ENCODE measurements around the gene SLC16A13. TPM values are rescaled to one million over a fixed set of nuclear protein-coding genes. Genes with fewer than 3 reads are reported as not detected.

Gene SLC16A13
- total and polyA plus RNA-seq, 2 of the 4 experiments (the other 2 are of a cell fraction) = 0.18 to 2.3 TPM

DNA sequence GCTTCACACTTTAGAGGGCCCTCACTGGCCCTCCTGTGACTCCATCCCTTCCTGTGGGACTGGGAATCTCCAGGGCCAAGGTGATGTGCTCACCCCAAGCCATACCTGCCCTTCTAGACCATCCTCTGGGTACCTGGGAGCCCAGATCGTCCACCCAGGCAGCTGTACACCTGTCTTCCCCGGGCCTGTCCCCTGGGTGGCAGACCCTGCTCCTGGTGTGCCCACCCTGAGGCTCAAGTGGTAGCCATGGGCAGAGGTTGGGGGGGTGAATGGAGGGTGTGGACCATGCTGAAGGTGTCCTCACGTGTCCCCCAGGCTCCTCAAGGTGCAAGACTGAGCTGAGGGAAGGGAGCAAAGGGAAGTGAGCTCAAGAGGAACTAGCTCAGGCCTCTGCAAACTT, 34.9 kb downstream of the SLC16A13 start:
- no peaks in the 10 kb centered on the region for H3K9me1 ChIP-seq (ENCODE audit: insufficient read depth, low read length)
- dilution Hi-C loops (cut with HindIII; ENCODE audit: low sequenced_read_pairs, unreplicated experiment) = no loop called here

More for the DNA sequence above, 34.9 kb downstream of the SLC16A13 start:
- Histone ChIP-seq H4K5ac (ENCODE audit: low read depth, low read length) (no peak overlapping the region), H2BK15ac (ENCODE audit: low read depth, low read length) (no peak overlapping the region), H3K4me2 (ENCODE audit: low read depth, low read length) (no peak overlapping the region), H2AFZ (replicated peaks; ENCODE audit: low read length, poor library complexity) (no peak overlapping the region), H3K18ac (ENCODE audit: low read depth, low read length) (no peak overlapping the region), H3K4me1 (ENCODE audit: control insufficient read depth, insufficient read depth, low read length) (no peaks in the 10 kb centered on the region), H3K36me3 (ENCODE audit: control insufficient read depth, insufficient read depth, low read length) (no peaks in the 10 kb centered on the region), H2BK5ac (ENCODE audit: low read depth, low read length, poor library complexity, severe bottlenecking) (no peak overlapping the region), H2BK20ac (ENCODE audit: low read depth, low read length) (no peak overlapping the region), H3K27me3 (ENCODE audit: control insufficient read depth, insufficient read depth, low read length) (peaks cover 17% of the 10 kb centered on the region), H3K23ac (ENCODE audit: low read depth, low read length) (no peak overlapping the region), H3K27ac (ENCODE audit: insufficient read depth, low read length) (no peak overlapping the region), H4K8ac (ENCODE audit: low read depth in 2 of 2, low read length in 2 of 2) (no peak overlapping the region), H3K14ac (replicated peaks; ENCODE audit: low read depth, low read length) (no peak overlapping the region), H4K20me1 (ENCODE audit: insufficient read depth, low read length) (no peaks in the 10 kb centered on the region), H3K9ac (ENCODE audit: low read depth, low read length) (no peak overlapping the region), H3K4me3 (ENCODE audit: insufficient read depth, low read depth, low read length) (no peak overlapping the region), H4K91ac (ENCODE audit: insufficient read depth, low read depth, low read length) (no peak overlapping the region), H2AK5ac (ENCODE audit: low read depth, low read length) (no peak overlapping the region), H2BK120ac (ENCODE audit: low read depth, low read length) (no peak overlapping the region), H2AK9ac (replicated peaks; ENCODE audit: low read depth, low read length, poor library complexity) (no peak overlapping the region), H3K4ac (ENCODE audit: low read depth, low read length) (no peak overlapping the region), H3K9me3 (ENCODE audit: control insufficient read depth, insufficient read depth, low read length) (peaks cover 5% of the 10 kb centered on the region), H3K79me1 (ENCODE audit: low read depth in 1 of 2, low read length in 2 of 2) (no peaks in the 10 kb centered on the region), H3K56ac (ENCODE audit: extremely low read depth, insufficient read depth, low read length) (no peak overlapping the region)
- ATAC-seq (ENCODE audit: low read depth) (no peak), DNase-seq (no peak)
- intact Hi-C loops (cut with micrococcal nuclease) (no loop called here), in situ Hi-C loops (cut with MboI; ENCODE audit: low sequenced_read_pairs) (loop anchor here (25.0 kb wide), 1 partner anchor 467 kb away; the partner anchor contains the start of gene TNFSF12)
- no CpG with 5 or more reads among the region's 3 CpGs for WGBS, 2 experiments (ENCODE audit: extremely low coverage in 2 of 2, insufficient read length in 1 of 2)
- no TSS peak for BruUV-seq (replicated peaks)
- no peak for TF ChIP-seq SMC3 (IDR thresholded peaks at IDR 0.05; ENCODE audit: low read depth, low read length)
- no peak for TF ChIP-seq USF2 (IDR thresholded peaks at IDR 0.05; ENCODE audit: low read depth, low read length)
- no peak for TF ChIP-seq RFX5 (IDR thresholded peaks at IDR 0.05; ENCODE audit: low read depth, low read length)
- TF ChIP-seq NFE2L2 (IDR thresholded peaks at IDR 0.05; ENCODE audit: low read depth, low read length) = no peak
- ChIA-PET POLR2A (ENCODE audit: unreplicated experiment) (no interaction called here), CTCF (no interaction called here)
